HG03354 (cell line): ENCODE results near the gene UBR1.

Experiments used
- ATAC-seq: cut with Tn5 transposase; IDR thresholded peaks from one replicate; pipeline ENCODE4 v1.9.1; 2021; ENCODE audit warnings: mild to moderate bottlenecking; ENCODE audit not compliant: unreplicated experiment, poor library complexity, severe bottlenecking

Gene UBR1

GRCh38 chr15:43118286-43118685 is 12.4 kb upstream of the UBR1 start:
- peak; percentile 44 for ATAC-seq

GRCh38 chr15:43111354-43111753 is 5.5 kb upstream of the UBR1 start:
- ATAC-seq, result no peak

- no peak for ATAC-seq
These were observed 1.9 kb upstream of the UBR1 start for GRCh38 chr15:43107751-43108150.

GRCh38 chr15:43106486-43106829 is 620 bp upstream of the UBR1 start:
- ATAC-seq, result no peak

- ATAC-seq, result peak; percentile 19
These were observed 631 bp downstream of the UBR1 start for GRCh38 chr15:43105077-43105736.

GRCh38 chr15:43104426-43104825 is 1.4 kb downstream of the UBR1 start:
- ATAC-seq, result no peak

GRCh38 chr15:43103907-43104306 is 1.9 kb downstream of the UBR1 start:
- ATAC-seq, result no peak

- ATAC-seq, result no peak
These were observed 3.7 kb downstream of the UBR1 start for GRCh38 chr15:43102187-43102586.

- no peak for ATAC-seq
These were observed 4.9 kb downstream of the UBR1 start for GRCh38 chr15:43100971-43101370.

GRCh38 chr15:43099105-43099845 is 6.6 kb downstream of the UBR1 start:
- ATAC-seq, result no peak

GRCh38 chr15:43096411-43096810 is 9.4 kb downstream of the UBR1 start:
- ATAC-seq, result no peak

GRCh38 chr15:43095708-43096347 is 10.0 kb downstream of the UBR1 start:
- no peak for ATAC-seq

GRCh38 chr15:43095243-43095642 is 10.6 kb downstream of the UBR1 start:
- ATAC-seq, result no peak

- no peak for ATAC-seq
These were observed 11.3 kb downstream of the UBR1 start for GRCh38 chr15:43094416-43095030.

GRCh38 chr15:43093026-43093425 is 12.8 kb downstream of the UBR1 start:
- no peak for ATAC-seq

- ATAC-seq, result no peak
These were observed 14.0 kb downstream of the UBR1 start for GRCh38 chr15:43091859-43092258.

- ATAC-seq, result no peak
These were observed 19.3 kb downstream of the UBR1 start for GRCh38 chr15:43086551-43086950.

- ATAC-seq, result no peak
These were observed 19.9 kb downstream of the UBR1 start for GRCh38 chr15:43085921-43086320.

- ATAC-seq, result no peak
These were observed 23.3 kb downstream of the UBR1 start for GRCh38 chr15:43082509-43082908.

- ATAC-seq, result no peak
These were observed 24.6 kb downstream of the UBR1 start for GRCh38 chr15:43081283-43081682.

- ATAC-seq, result no peak
These were observed 34.4 kb downstream of the UBR1 start for GRCh38 chr15:43071451-43071850.
